T-cell (primary cell): ENCODE data around the gene ACYP2. TPM values are rescaled to one million over a fixed set of nuclear protein-coding genes. Genes with fewer than 3 reads are reported as not detected.

ENCODE experiments used
- ATAC-seq, 4 experiments: fragments of 200-7000 bp in 3 of 4; fragments of 150-1000 bp in 1 of 4; cut with Tn5 transposase; replicated peaks in 1 of 4; 1 replicate in 3 of 4; 2 replicates in 1 of 4; pipeline ENCODE4 v1.10.0; 2021; ENCODE audit warnings: moderate library complexity in 3 of 4, mild to moderate bottlenecking in 2 of 4, moderate number of reproducible peaks in 1 of 4
- CTCF ChIA-PET, 2 donors: fragments of 300-600 bp; sonication (Branson Sonifier 250); formaldehyde crosslinking; loops; one replicate each; lab custom pipeline; 2022; ENCODE audit warnings: antibody characterized with exemption in 2 of 2; lab: Charles Lee
- POLR2A ChIA-PET, 2 donors: fragments of 300-600 bp; sonication (Branson Sonifier 250); formaldehyde crosslinking; loops; one replicate each; lab custom pipeline; 2022; ENCODE audit warnings: antibody characterized with exemption in 2 of 2; lab: Charles Lee
- DNase-seq, 35 experiments: peaks; one replicate each; pipeline versions ENCODE4 v3.0.0 to v3.0.0-alpha.2; 2013 to 2023
- H3K27ac ChIP-seq: one replicate; pipeline ENCODE4 v1.5.1; 2013; ENCODE audit warnings: low read length
- H3K27me3 ChIP-seq, 2 experiments: replicated peaks in 1 of 2; 1 replicate in 1 of 2; 2 replicates in 1 of 2; pipeline versions ENCODE4 v1.6.1 to v1.7.0; 2013; ENCODE audit warnings: low read length in 1 of 2, mixed read lengths in 1 of 2; ENCODE audit not compliant: control insufficient read depth in 2 of 2, insufficient read depth in 2 of 2; ENCODE audit errors: extremely low read depth in 1 of 2
- H3K36me3 ChIP-seq, 2 donors: 1 replicate in 1 of 2; 2 replicates in 1 of 2; pipeline versions ENCODE4 v1.6.1 to v1.7.0; 2013; ENCODE audit warnings: low read length in 1 of 2; ENCODE audit not compliant: control insufficient read depth in 2 of 2, insufficient read depth in 1 of 2; ENCODE audit errors: extremely low read depth in 1 of 2
- H3K4me1 ChIP-seq, 2 experiments: 1 replicate in 1 of 2; 2 replicates in 1 of 2; pipeline versions ENCODE4 v1.6.1 to v1.7.0; 2013; ENCODE audit warnings: low read length in 2 of 2, mixed read lengths in 1 of 2; ENCODE audit not compliant: insufficient read depth in 2 of 2, control insufficient read depth in 1 of 2; ENCODE audit errors: extremely low read depth in 1 of 2
- H3K4me3 ChIP-seq, 2 donors: 1 replicate in 1 of 2; 2 replicates in 1 of 2; pipeline versions ENCODE4 v1.5.1 to v1.7.0; 2013; ENCODE audit warnings: mild to moderate bottlenecking in 2 of 2, low read length in 1 of 2, moderate library complexity in 1 of 2; ENCODE audit not compliant: control insufficient read depth in 1 of 2; ENCODE audit errors: extremely low read depth in 1 of 2
- H3K9me3 ChIP-seq: 2 replicates; pipeline ENCODE4 v1.7.0; 2013
- H3K27ac Mint-ChIP-seq, 2 donors: one replicate each; pipeline ENCODE4 v1.8.0; 2020 to 2021; ENCODE audit warnings: mild to moderate bottlenecking in 2 of 2, mixed read lengths in 2 of 2
- H3K27me3 Mint-ChIP-seq, 2 donors: one replicate each; pipeline ENCODE4 v1.8.0; 2021 to 2022; ENCODE audit warnings: mixed read lengths in 2 of 2
- H3K36me3 Mint-ChIP-seq: one replicate; pipeline ENCODE4 v1.8.0; 2021; ENCODE audit warnings: mixed read lengths
- H3K4me1 Mint-ChIP-seq, 3 donors: one replicate each; pipeline ENCODE4 v1.8.0; 2020 to 2022; ENCODE audit warnings: mixed read lengths in 3 of 3, mild to moderate bottlenecking in 1 of 3
- H3K4me3 Mint-ChIP-seq, 3 donors: one replicate each; pipeline ENCODE4 v1.8.0; 2020 to 2022; ENCODE audit warnings: mild to moderate bottlenecking in 3 of 3, mixed read lengths in 3 of 3, moderate library complexity in 3 of 3
- H3K9me3 Mint-ChIP-seq, 3 donors: one replicate each; pipeline ENCODE4 v1.8.0; 2020 to 2022; ENCODE audit warnings: mixed read lengths in 3 of 3
- WGBS: methylation state at CpG from one replicate; pipeline ENCODE4 v1.1.5; 2013; ENCODE audit warnings: missing lambda C conversion rate; ENCODE audit not compliant: insufficient coverage; 5-methylcytosine and 5-hydroxymethylcytosine counted together
- total RNA-seq, 35 experiments: library from RNA in 6 of 35; stranded (reverse) in 6 of 35; fragments of 120-200 nt in 1 of 35; gene quantifications; one replicate each; pipeline versions ENCODE4 v1.2.1 to v1.2.4 and lab custom pipeline; 2013 to 2026

The ACYP2 gene
- total RNA-seq, 5 donors from 2014 or later (not counting 1 experiment from before 2014, with no cell fraction given) = 13.8 to 18.8 (median 15.3) TPM

GRCh38 chr2:54227798-54228197 is 112.4 kb downstream of the ACYP2 start:
- H3K9me3 ChIP-seq = no peaks in the 10 kb centered on the region
- H3K4me3 ChIP-seq = no peak overlapping the region
- Mint-ChIP-seq H3K9me3 (peaks cover 0 to 7% (median 2%) of the 10 kb centered on the region in 3 donors), H3K36me3 (peaks cover 39% of the 10 kb centered on the region), H3K27me3 (no peaks in the 10 kb centered on the region), H3K4me3 (no peak overlapping the region), H3K4me1 (no peaks in the 10 kb centered on the region), H3K27ac (no peak overlapping the region)
- no peaks in the 10 kb centered on the region for H3K27me3 ChIP-seq
- DNase-seq = no peak
- CTCF ChIA-PET = no interaction called here
- H3K27ac ChIP-seq = no peak overlapping the region
- peaks cover 0 to 3% of the 10 kb centered on the region in 2 experiments for H3K4me1 ChIP-seq
- POLR2A ChIA-PET = no interaction called here
- H3K36me3 ChIP-seq = no peaks in the 10 kb centered on the region
- ATAC-seq = no peak

GRCh38 chr2:54228945-54229344 is 113.5 kb downstream of the ACYP2 start:
- Histone ChIP-seq H3K9me3 (no peaks in the 10 kb centered on the region), H3K4me3 (no peak overlapping the region), H3K4me1 (peaks cover 0 to 3% of the 10 kb centered on the region in 2 experiments), H3K27ac (no peak overlapping the region), H3K27me3 (no peaks in the 10 kb centered on the region), H3K36me3 (no peaks in the 10 kb centered on the region)
- ChIA-PET POLR2A (interaction anchor here in 1 of 2 donors (0.5 kb wide), 1 partner anchor 1290 kb away, joined by 3 read pairs; no protein-coding TSS in a partner anchor), CTCF (no interaction called here)
- DNase-seq = no peak
- H3K4me3 Mint-ChIP-seq = no peak overlapping the region
- H3K36me3 Mint-ChIP-seq = peaks cover 36% of the 10 kb centered on the region
- no CpG with 5 or more reads among the region's 2 CpGs for WGBS
- no peaks in the 10 kb centered on the region for H3K27me3 Mint-ChIP-seq
- peaks cover 0 to 7% (median 2%) of the 10 kb centered on the region in 3 donors for H3K9me3 Mint-ChIP-seq
- H3K4me1 Mint-ChIP-seq = no peaks in the 10 kb centered on the region
- ATAC-seq = no peak
- no peak overlapping the region for H3K27ac Mint-ChIP-seq

GRCh38 chr2:54233832-54234649 is 118.6 kb downstream of the ACYP2 start:
- H3K27me3 Mint-ChIP-seq = no peaks in the 10 kb centered on the region
- H3K27ac Mint-ChIP-seq = no peak overlapping the region
- Histone ChIP-seq H3K4me3 (no peak overlapping the region), H3K27ac (no peak overlapping the region), H3K27me3 (no peaks in the 10 kb centered on the region), H3K36me3 (no peaks in the 10 kb centered on the region), H3K4me1 (peaks cover 0 to 3% of the 10 kb centered on the region in 2 experiments), H3K9me3 (no peaks in the 10 kb centered on the region)
- H3K36me3 Mint-ChIP-seq = peaks cover 31% of the 10 kb centered on the region
- no peak for DNase-seq
- WGBS = 56% methylated on average over 3 of the region's 4 CpGs
- ATAC-seq = no peak
- ChIA-PET CTCF (interaction anchor here in 1 of 2 donors (0.7 kb wide), 1 partner anchor 12 kb away, joined by 4 read pairs; no protein-coding TSS in a partner anchor), POLR2A (no interaction called here)
- no peaks in the 10 kb centered on the region for H3K4me1 Mint-ChIP-seq
- H3K9me3 Mint-ChIP-seq = peaks cover 2 to 17% (median 6%) of the 10 kb centered on the region in 3 donors
- no peak overlapping the region for H3K4me3 Mint-ChIP-seq

- ChIA-PET CTCF (no interaction called here), POLR2A (no interaction called here)
- Histone ChIP-seq H3K27me3 (no peaks in the 10 kb centered on the region), H3K4me3 (no peak overlapping the region), H3K4me1 (no peaks in the 10 kb centered on the region), H3K36me3 (no peaks in the 10 kb centered on the region), H3K9me3 (no peaks in the 10 kb centered on the region), H3K27ac (no peak overlapping the region)
- DNase-seq = no peak
- no peaks in the 10 kb centered on the region for H3K4me1 Mint-ChIP-seq
- no peaks in the 10 kb centered on the region for H3K27me3 Mint-ChIP-seq
- no peak overlapping the region for H3K27ac Mint-ChIP-seq
- H3K9me3 Mint-ChIP-seq = peaks cover 2 to 13% (median 6%) of the 10 kb centered on the region in 3 donors
- no peak for ATAC-seq
- no CpG with 5 or more reads among the region's 2 CpGs for WGBS
- H3K36me3 Mint-ChIP-seq = peaks cover 29% of the 10 kb centered on the region
- no peak overlapping the region for H3K4me3 Mint-ChIP-seq
Observed at GRCh38 chr2:54237428-54237827, 122.0 kb downstream of the ACYP2 start.

GRCh38 chr2:54239427-54239826 is 124.0 kb downstream of the ACYP2 start:
- CTCF ChIA-PET = no interaction called here
- no peak overlapping the region for H3K4me3 Mint-ChIP-seq

GRCh38 chr2:54240515-54241469 is 125.4 kb downstream of the ACYP2 start:
- Mint-ChIP-seq H3K4me1 (no peaks in the 10 kb centered on the region), H3K27me3 (no peaks in the 10 kb centered on the region), H3K36me3 (peaks cover 32% of the 10 kb centered on the region), H3K27ac (no peak overlapping the region), H3K9me3 (peaks cover 0 to 10% (median 6%) of the 10 kb centered on the region in 3 donors), H3K4me3 (no peak overlapping the region)
- H3K36me3 ChIP-seq = no peaks in the 10 kb centered on the region
- H3K4me1 ChIP-seq = no peaks in the 10 kb centered on the region
- H3K27ac ChIP-seq = no peak overlapping the region
- H3K27me3 ChIP-seq = no peaks in the 10 kb centered on the region
- no peak for DNase-seq
- CTCF ChIA-PET = no interaction called here
- POLR2A ChIA-PET = interaction anchor here in 1 of 2 donors (0.8 kb wide), 1 partner anchor 11 kb away, joined by 3 read pairs; no protein-coding TSS in a partner anchor
- ATAC-seq = no peak
- no CpG with 5 or more reads among the region's 5 CpGs for WGBS
- no peak overlapping the region for H3K4me3 ChIP-seq
- H3K9me3 ChIP-seq = no peaks in the 10 kb centered on the region

More at GRCh38 chr2:54239427-54239826, 124.0 kb downstream of the ACYP2 start:
- H3K4me1 Mint-ChIP-seq = no peaks in the 10 kb centered on the region
- no peaks in the 10 kb centered on the region for H3K36me3 ChIP-seq
- H3K4me1 ChIP-seq = no peaks in the 10 kb centered on the region
- H3K27me3 Mint-ChIP-seq = no peaks in the 10 kb centered on the region
- H3K36me3 Mint-ChIP-seq = peaks cover 22% of the 10 kb centered on the region
- H3K27ac Mint-ChIP-seq = no peak overlapping the region
- no peak overlapping the region for H3K27ac ChIP-seq
- POLR2A ChIA-PET = no interaction called here
- ATAC-seq = no peak
- H3K27me3 ChIP-seq = no peaks in the 10 kb centered on the region
- no peaks in the 10 kb centered on the region for H3K9me3 ChIP-seq
- no CpG with 5 or more reads among the region's 1 CpG for WGBS
- no peak for DNase-seq
- no peak overlapping the region for H3K4me3 ChIP-seq
- peaks cover 0 to 10% (median 6%) of the 10 kb centered on the region in 3 donors for H3K9me3 Mint-ChIP-seq
